Stimulated activated CD4-positive, alpha-beta T cell treated with anti-CD3 and anti-CD28 coated beads, TNF-alpha, amount 100 ng/mL, for 24 hours (primary cell): ENCODE data around the gene DNAH14.

Experiments
- DNase-seq, 3 experiments: peaks; one replicate each; pipeline ENCODE4 v3.0.0-alpha.2; 2020; ENCODE audit warnings: low read depth in 3 of 3

The DNAH14 gene

DNA sequence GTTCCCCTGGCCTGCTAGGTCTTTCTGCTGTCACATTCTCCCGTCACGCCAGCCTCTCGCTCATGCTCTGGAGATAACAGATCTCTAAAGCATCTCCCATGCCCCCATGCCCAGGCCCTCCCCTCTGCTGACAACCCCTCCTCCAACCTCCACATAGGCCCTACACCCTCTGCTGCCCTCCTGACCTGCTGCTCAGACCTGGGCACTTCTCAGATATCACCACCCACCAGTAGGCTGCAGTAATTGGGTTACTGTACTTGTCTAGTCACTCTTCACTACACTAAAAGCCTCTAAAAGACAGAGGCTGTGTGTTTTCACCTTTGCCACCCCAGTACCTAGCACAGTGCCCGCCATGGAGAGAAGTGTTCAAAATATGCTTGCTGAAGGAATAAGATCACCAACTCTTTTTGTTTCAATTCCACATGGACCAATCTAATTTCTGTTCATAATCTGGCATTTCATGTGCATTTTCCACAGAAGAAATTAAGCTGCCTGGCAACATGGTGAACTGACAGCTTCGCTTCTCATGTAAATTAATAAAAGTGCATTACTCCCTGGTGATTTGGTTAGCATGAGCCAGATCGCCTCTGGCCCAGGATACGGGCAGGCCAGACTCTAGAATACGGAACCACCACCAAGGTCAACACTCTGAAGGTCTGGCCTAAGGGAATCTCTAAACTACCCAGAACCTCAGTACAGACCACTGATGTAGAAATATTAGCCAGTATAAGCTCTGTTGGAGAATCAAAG is 477.7 kb downstream of the DNAH14 start:
- DNase-seq: no peak

DNA sequence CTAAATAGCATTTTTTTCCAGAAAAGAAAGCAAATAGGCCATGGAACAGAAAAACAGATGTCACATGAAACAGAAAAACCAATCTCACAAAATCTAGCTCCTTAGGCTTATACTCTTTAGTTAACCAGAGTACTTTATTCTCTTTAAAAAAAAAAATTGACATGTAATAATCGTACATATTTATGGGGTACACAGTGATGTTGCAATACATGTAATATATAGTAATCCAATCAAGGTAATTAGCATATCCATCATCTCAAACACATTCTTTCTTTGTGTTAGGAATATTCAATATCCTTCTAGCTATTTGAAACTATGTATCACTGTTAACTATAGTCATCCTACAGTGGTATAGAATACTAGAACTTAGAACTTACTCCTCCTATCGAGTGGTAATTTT is 478.3 kb downstream of the DNAH14 start:
- DNase-seq: no peak

DNA sequence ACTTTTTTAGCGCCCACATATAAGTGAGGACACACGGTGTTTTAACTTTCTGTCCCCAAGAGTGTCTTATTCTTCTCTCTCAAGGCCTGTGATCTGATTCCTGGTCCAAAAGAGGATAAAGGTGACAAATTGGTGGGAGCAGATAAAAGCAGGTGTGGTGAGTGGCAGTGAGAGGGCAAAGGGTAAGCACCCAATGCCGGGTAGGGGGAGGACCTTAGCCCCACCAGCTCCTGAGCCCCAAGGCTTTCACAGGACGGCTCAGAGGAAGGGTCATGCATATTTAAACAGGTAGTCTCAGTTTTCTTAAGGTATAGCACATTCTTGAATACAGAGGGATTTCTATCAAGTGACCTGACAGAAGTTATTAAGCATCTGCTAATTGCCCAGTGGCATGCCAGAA is 478.8 kb downstream of the DNAH14 start:
- DNase-seq: no peak

GRCh38 chr1:225409051-225409450 is 479.6 kb downstream of the DNAH14 start:
- no peak for DNase-seq

GRCh38 chr1:225410036-225410435 is 480.6 kb downstream of the DNAH14 start:
- DNase-seq: no peak

DNA sequence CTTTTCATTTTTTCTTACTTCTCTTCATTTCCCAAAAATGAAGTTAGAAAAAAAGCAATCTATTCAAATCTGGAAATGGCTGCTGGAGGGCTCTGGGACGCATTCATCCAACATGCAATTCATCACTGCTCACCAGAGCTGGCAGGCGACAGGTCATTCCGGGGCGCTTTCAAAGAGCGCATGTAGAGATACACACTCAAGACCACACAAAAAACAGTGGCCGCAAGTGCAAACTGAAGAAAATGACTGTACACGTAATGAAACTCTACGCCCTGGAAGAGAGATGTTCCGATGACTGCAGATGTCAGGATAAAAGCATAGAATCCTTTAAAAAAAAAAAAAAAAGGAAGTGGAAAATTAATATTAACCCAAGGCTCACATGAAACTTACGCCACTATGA is 482.8 kb downstream of the DNAH14 start:
- DNase-seq: no peak

- DNase-seq: no peak
Measured at GRCh38 chr1:225412803-225413351, 483.4 kb downstream of the DNAH14 start.

GRCh38 chr1:225413708-225414375 is 484.4 kb downstream of the DNAH14 start:
- no peak for DNase-seq

- no peak for DNase-seq
Measured at GRCh38 chr1:225415307-225415706, 485.8 kb downstream of the DNAH14 start.

- no peak for DNase-seq
Measured at GRCh38 chr1:225415967-225416745, 486.7 kb downstream of the DNAH14 start.

- no peak for DNase-seq
Measured at GRCh38 chr1:225418059-225418458, 488.6 kb downstream of the DNAH14 start.

- DNase-seq: no peak
Measured at GRCh38 chr1:225418598-225418997, 489.1 kb downstream of the DNAH14 start.

DNA sequence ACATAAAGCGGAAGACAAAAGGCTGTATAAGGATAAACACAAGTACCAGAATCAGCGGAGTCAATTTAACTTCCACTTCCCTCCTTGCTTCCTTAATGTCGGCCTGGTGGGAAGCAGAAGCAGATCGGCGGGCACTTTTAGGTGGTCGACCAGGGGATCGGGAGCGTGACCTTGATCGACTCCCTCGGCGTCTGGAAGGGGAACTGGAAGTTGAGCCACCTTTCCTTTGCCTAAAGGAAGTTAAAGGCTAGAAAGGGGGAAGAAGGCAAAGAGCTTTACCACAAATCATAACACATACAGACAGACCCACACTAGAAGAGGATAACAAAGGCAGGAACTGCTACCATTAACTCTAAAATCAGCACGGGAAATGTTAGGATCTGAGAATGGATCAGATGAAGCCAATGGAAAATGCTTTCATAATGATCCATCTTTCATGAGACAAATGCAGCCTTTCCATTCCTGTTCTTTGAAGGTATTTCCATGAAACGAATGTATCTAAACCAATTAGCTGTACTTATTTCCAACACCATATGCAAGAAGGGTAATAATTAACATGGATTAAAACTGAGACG is 492.6 kb downstream of the DNAH14 start:
- DNase-seq: no peak

- DNase-seq: no peak
Measured at GRCh38 chr1:225422795-225423517, 493.5 kb downstream of the DNAH14 start.

DNA sequence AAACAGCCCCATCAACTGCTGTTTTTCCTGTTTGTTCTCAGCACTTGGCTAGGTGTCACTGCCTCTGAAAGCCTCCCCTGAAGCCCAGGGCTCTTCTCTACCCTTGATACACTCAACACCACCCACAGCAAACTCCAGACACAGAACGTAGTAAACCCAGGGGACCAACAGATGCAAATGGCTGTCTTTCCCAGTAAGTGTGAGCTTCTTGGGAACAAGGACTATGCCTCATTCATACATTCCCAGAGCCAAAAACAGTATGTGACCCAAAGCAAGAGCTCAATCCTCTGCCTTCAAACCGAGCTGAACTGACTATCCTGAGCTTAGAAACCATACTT is 494.0 kb downstream of the DNAH14 start:
- DNase-seq: no peak

DNA sequence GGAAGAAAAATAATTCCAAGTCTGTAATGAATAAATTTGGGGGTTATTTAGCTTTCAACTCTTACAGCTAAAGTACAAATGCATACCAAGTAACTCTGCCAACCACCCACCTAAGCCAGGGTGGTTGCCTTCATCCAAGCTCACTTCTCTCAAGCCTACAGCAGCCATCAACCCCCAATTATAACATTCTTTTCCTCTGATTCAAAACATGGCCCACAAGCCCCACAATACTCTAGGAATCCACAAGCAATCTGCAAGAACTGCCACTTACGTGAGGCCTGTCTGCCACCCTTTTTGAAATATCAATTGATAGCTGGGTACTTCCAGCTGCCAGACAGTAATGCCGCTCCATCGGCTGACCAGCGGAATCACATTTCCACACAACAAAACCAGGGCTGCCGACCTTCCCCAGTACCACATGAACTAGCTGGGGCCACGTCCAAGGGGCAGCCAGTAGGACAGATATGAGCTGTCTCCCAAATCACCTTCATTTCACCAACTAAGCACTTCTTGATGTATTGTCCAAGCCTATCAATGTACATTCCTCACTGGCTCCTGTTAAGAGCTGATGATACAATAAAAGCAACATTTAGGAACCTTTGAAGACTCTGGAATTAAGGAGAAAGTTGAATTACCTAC is 495.2 kb downstream of the DNAH14 start:
- no peak for DNase-seq

DNA sequence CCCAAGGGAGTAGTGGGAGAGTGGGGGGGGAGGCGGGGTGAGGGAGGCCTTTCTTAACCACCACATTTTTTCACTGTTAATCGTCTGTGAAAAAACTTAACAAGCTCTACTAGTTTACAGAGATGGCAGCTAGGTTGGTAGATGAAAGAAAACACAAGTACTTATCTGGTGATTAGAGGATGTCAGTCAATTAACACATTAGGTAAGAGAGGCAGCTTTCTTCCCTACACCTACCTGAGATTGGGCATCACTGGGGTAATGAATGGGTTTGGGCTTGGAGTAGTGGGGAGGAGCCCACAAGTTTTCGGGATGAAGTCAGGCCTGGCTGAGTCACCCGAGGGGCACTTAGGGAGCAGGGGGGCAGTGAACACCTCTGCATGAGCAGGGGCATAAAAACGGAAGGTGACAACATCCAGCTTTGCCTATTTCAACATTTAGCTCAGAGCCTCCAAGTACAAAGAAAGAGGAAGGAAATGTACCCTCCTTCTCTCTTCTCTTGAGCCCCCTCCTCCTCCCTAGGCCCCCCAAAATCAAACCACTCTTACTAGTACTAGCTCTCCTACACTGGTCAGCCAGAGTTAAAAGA is 495.8 kb downstream of the DNAH14 start:
- DNase-seq: no peak

GRCh38 chr1:225426395-225427234 is 497.1 kb downstream of the DNAH14 start:
- DNase-seq: no peak

- peak in 1 of 3 experiments; percentile 22 for DNase-seq
Measured at GRCh38 chr1:225427235-225428067, 498.0 kb downstream of the DNAH14 start, which contains the start of gene LBR. TSS of gene LBR (minus strand) at chr1:225428038. CDS start at chr1:225424075, 3,963 bp downstream.
